Stimulated activated CD8-positive, alpha-beta memory T cell treated with anti-CD3 and anti-CD28 coated beads, Interleukin-12 subunit alpha, Interleukin-12 subunit beta, amount 100 ng/mL, for 24 hours (primary cell): ENCODE measurements around the gene SLC25A1.
A peak's percentile ranks its signal among the peaks of the same experiment; 100 is the strongest.

Experiments
- DNase-seq: peaks from one replicate; pipeline ENCODE4 v3.0.0-alpha.2; 2020; ENCODE audit errors: extremely low read depth

Gene SLC25A1

GRCh38 chr22:19178657-19179496, at the start of gene SLC25A1:
TSS of gene SLC25A1 (minus strand) at chr22:19178736. CDS start at chr22:19178673, 63 bp downstream.
- DNase-seq, result peak; percentile 68

GRCh38 chr22:19228179-19228578, 49.6 kb upstream of the SLC25A1 start:
- DNase-seq, result no peak

DNA sequence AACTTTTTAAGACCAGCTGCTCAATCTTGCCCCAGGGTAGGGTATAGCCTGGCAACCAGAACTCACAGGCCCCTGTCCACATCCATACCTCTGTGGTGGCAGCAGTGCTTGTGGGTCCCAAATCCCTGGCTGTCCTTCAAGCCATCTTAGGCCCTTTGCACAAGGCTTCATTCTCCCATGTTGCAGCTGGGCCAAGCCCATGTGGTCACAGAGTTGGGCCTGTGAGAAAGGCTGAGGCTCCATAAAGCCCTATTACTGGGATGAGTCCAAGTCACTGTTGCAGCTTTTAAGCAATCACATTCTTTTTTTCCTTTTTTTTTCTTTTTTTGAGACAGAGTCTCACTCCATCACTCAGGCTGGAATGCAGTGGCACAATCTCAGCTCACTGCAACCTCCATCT, 47.9 kb upstream of the SLC25A1 start:
- DNase-seq, result no peak

DNA sequence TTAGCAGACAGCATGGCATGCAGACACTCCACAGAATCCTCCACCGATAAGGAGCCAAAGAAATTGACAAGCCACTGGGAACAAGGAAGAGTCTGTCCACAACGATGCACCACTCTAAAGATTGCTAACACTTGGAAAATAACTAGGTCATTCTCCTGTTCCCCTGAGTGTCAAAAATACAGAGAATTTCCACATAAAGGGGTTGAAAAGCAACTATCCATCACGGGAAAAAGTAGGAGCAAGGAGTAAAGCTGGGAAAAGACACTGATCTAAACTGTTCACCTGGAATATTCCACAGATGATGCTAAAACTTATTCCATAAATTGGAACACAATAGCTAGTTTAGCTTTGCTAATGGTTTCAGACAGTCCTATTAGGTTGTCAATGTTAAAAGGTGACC, 47.0 kb upstream of the SLC25A1 start:
- no peak for DNase-seq

GRCh38 chr22:19224985-19225384, 46.4 kb upstream of the SLC25A1 start:
- DNase-seq, result no peak

GRCh38 chr22:19224557-19224956, 46.0 kb upstream of the SLC25A1 start:
- DNase-seq, result no peak

GRCh38 chr22:19223617-19224016, 45.1 kb upstream of the SLC25A1 start:
- DNase-seq, result no peak

- no peak for DNase-seq
Observed at GRCh38 chr22:19223110-19223509, 44.6 kb upstream of the SLC25A1 start.

DNA sequence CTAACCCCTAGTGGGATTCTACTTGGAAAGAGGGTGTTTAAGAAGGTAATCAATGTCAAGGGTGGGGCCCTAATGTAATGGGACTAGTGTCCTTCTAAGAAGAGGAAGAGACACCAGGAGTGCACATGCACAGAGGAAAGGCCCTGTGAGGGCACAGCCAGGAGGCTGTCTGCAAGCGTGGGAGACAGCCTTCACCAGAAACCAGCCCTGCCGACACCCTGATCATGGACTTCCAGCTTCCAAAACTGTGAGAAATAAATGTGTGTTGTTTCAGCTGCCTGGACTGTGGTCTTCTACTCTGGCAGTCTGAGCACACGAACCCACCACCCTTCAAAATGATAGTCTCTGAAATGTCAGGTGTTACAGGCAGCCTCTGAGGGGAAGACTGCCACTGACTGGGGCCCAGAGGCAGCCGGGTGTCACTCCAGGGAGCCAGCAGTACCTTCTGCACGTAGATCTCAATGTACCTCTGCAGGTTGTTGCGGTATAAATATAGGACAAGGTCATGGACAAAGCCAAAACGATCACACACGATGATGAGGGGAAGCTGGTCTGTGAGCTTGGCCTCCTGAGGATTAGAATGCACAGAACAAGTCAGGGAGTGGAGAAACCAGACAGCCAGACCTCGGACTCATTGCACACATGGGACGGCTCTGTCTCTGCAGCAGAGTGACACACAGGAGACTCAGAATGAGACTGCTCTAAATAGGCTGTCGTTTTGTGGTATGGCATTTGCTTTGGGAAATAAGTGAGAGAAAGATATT, 43.9 kb upstream of the SLC25A1 start:
- no peak for DNase-seq

DNA sequence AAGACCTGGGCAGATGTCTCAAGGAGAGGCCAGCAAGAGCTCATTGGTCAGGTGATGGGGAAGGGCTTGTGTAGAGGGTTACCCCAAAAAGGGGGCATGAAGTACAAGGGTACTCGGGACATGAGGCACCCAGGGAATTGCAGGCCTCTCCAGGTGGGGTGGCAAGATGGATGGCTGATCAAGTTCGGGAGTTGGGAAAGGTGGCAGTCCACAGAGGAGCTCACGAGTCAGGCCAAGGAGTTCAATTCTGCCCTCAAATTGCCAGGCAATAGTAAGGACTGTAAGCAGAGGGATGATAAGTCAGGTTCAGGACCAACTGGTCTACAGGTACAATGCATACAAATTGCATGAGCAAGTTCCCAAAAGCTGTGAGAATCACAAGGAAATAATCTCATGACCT, 42.3 kb upstream of the SLC25A1 start:
- DNase-seq, result no peak

DNA sequence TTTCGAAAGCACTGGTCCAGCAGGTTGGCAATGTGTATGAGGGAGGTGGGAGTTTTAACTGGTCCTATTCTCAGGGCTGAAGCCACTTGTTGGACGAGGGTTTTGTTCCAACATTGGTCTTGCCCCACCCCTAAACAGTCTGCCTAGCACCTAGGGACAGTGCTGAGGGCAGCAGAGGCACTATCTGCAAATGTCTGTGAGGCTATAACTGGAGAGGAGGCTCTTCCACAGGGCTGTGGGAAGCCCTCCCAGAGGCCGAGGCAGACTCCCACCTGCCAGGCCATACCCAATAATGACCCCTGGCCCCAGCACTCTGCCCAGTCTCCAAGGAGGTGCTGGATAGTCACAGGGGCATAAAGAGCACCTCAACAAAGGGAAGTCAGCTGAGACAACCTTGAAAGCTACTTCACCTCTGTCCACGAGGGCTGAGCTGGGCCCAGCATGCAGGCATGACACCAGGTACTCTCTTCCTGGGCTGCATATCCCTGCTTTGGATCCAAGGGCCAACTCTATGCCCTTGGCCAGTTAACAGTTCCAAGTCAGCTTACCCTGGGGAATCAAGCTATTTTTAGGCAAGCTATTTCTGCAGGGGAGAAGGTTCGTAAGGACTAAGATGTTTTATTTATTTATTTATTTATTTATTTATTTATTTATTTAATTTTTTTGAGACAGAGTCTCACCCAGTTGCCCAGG, 40.2 kb upstream of the SLC25A1 start:
- DNase-seq, result no peak

GRCh38 chr22:19216579-19216978, 38.0 kb upstream of the SLC25A1 start:
- no peak for DNase-seq

- no peak for DNase-seq
Observed at GRCh38 chr22:19215360-19215759, 36.8 kb upstream of the SLC25A1 start.

- DNase-seq, result no peak
Observed at GRCh38 chr22:19214078-19214473, 35.5 kb upstream of the SLC25A1 start.

- DNase-seq, result no peak
Observed at GRCh38 chr22:19213442-19214077, 35.0 kb upstream of the SLC25A1 start.

- DNase-seq, result no peak
Observed at GRCh38 chr22:19213001-19213400, 34.5 kb upstream of the SLC25A1 start.

DNA sequence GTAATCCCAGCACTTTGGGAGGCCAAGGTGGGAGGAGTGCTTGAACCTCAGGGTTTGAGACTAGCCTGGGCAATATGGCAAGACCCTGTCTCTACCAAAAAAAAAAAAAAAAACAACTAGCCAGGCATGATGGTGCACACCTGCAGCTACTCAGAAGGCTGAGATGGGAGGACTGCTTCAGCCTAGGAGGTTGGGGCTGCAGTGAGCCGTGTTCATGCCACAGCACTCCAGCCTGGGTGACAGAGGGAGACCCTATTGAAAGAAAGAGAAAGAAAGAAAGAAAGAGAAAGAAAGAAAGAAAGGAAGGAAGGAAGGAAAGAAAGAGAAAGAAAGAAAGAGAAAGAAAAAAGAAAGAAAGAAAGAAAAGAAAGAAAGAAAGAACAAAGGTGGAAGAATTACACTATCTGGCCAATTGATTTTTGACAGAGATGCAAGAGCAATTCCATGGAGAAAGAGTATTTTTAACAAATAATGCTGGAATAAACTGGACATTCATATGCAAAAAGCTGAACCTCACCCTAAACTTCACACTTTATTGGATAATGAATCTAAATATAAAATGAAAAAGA, 33.9 kb upstream of the SLC25A1 start:
- DNase-seq, result no peak

GRCh38 chr22:19210188-19210587, 31.7 kb upstream of the SLC25A1 start:
- DNase-seq, result no peak

- DNase-seq, result no peak
Observed at GRCh38 chr22:19208287-19208847, 29.8 kb upstream of the SLC25A1 start.

DNA sequence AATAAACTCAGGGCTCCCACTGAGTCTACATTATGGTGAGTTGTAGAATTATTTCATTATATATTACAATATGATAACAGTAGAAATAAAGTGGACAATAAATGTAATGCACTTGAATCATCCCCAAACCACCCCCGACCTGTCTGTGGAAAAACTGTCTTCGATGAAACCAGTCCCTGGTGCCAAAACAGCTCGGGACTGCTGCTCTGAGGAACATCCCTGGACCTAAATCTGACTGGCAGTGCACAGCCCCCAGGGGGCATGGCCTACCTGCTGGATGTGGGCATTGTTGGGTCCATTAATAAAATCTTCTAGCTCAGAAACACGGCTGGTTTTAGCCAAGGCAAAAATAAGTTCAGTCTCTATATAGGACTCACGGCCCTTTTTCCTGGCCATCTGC, 29.3 kb upstream of the SLC25A1 start:
- no peak for DNase-seq

GRCh38 chr22:19207401-19207808, 28.9 kb upstream of the SLC25A1 start:
- no peak for DNase-seq
